ENCODE measurements around the gene SMARCB1. TPM values are rescaled to one million over a fixed set of nuclear protein-coding genes. Genes with fewer than 3 reads are reported as not detected.

The SMARCB1 gene
- total and polyA plus RNA-seq, 4 donors: 24.2 to 53.5 (median 40.0) TPM

DNA sequence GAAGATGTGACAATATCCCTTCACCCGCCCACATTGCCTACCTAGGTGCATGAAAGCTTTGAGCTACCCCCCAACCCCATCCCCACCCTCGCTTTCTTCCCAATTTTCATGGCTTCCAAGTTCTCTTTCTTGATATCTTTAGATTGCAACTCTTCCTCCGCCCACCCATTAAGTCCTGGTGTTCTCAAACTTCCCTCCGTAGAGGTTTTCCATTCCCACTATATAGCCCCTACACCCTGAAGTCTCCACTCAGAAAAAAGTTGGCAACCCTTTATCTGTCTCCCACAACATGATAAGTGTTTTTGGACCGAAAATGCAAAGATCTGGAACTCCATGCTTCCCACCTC lies 36.4 kb upstream of the SMARCB1 start:
- Histone ChIP-seq H3K4me3 (ENCODE audit: low read length in 2 of 2) (peak overlapping the region; percentile 42 to 81), H3K27me3 (ENCODE audit: control insufficient read depth in 1 of 2, insufficient read depth in 2 of 2, low read length in 1 of 2) (no peaks in the 10 kb centered on the region), H3K36me3 (ENCODE audit: control insufficient read depth in 1 of 2, insufficient read depth in 2 of 2, low read length in 1 of 2) (no peaks in the 10 kb centered on the region), H3K9me3 (ENCODE audit: control insufficient read depth, low read length) (no peaks in the 10 kb centered on the region), H3K27ac (ENCODE audit: low read depth in 1 of 2, low read length in 2 of 2) (peak overlapping the region; percentile 48 to 53), H3K4me1 (ENCODE audit: control insufficient read depth in 1 of 2, insufficient read depth in 2 of 2, low read length in 2 of 2) (no peaks in the 10 kb centered on the region)
- DNase-seq (no peak), ATAC-seq (ENCODE audit: low FRiP score) (no peak)
- WGBS, 2 donors: 2 to 3% methylated on average over 5 of the region's 5 CpGs
- intact Hi-C loops (cut with DNase I): loop anchor here in 1 of 2 donors (1.0 kb wide), 1 partner anchor 36 kb away; the partner anchor contains the start of gene SMARCB1

DNA sequence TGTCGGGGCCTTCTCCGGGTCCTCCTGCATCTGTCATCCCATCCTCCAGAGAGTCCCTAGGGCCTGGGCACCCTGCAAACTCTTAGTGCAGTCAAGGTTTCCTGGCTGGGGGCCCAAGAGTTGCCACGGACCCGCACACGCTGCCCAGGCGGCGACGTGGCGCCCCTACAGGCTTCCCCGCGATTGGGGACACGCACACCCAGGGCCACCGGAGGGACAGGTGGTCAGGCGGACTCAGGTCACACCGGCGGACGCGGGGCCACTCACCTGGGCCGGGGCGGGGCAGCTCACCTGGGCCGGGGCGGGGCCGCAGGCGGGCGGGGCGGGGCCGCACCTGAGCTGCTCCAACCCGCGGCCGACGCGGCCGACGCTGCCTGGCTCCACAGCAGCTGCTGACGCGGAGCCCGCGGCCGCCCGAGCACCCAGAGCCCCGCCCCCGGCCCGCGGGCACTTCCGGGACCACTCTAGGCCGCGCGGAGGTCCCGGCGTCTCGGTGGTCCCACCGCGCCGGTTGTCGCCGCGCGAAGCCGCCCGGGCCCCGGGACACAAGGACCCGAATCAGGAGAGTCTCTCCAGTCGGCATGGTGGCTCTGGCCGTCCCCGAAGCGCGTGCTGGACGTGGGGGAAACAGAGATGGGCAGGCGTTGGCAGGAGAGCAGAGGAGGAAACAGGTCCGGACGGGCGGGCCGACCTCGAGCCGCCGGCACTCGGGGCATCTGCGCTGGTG lies 35.9 kb upstream of the SMARCB1 start, which contains the start of gene ZNF70:
TSS of gene ZNF70 (minus strand) at position 399 of the 727 bp plus-strand sequence. CDS start 5,972 bp downstream, outside the sequence.
- Histone ChIP-seq H3K9me3 (ENCODE audit: control insufficient read depth, low read length) (no peaks in the 10 kb centered on the region), H3K27ac (ENCODE audit: low read depth in 1 of 2, low read length in 2 of 2) (peak within 1 kb of the TSS; percentile 53 to 88), H3K36me3 (ENCODE audit: control insufficient read depth in 1 of 2, insufficient read depth in 2 of 2, low read length in 1 of 2) (no peaks in the 10 kb centered on the region), H3K27me3 (ENCODE audit: control insufficient read depth in 1 of 2, insufficient read depth in 2 of 2, low read length in 1 of 2) (no peaks in the 10 kb centered on the region), H3K4me3 (ENCODE audit: low read length in 2 of 2) (peak within 1 kb of the TSS; percentile 42 to 81), H3K4me1 (ENCODE audit: control insufficient read depth in 1 of 2, insufficient read depth in 2 of 2, low read length in 2 of 2) (no peaks in the 10 kb centered on the region)
- peak; percentile 95 for ATAC-seq (ENCODE audit: low FRiP score)
- DNase-seq: peak; percentile 92 to 94
- WGBS, 2 donors: 0 to 1% methylated on average over 48 to 78 of the region's 78 CpGs
- intact Hi-C loops (cut with DNase I): loop anchor here in 1 of 2 donors (1.0 kb wide), 1 partner anchor 35 kb away; the partner anchor contains the start of gene SMARCB1

DNA sequence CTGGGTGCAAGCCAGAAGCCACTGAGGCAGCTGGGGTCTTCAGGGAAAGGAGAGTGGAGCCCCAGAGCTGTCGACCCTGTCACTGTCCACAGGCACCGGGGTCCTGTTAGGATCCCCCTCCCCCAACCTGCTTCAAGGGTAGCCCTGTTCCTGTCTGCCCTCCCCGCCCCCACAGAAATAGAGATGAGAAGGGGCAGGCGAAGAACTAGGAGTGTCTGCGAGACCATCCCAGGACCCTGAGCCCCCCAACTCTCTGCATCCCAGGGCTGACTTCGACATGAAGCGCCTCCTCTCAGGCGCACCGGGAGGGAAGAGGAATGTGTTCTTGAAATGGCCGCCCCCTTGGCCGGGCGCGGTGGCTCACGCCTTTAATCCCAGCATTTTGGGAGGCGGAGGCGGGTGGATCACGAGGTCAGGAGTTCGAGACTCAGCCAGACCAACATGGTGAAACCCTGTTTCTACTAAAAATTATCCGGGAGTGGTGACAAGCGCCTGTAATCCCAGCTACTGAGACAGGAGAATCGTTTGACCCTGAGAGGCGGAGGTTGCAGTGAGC lies 35.2 kb upstream of the SMARCB1 start:
- WGBS, 2 donors: 18 to 23% methylated on average over 22 of the region's 22 CpGs
- H3K4me3 ChIP-seq (ENCODE audit: low read length in 2 of 2): peak overlapping the region; percentile 39 to 81
- no peaks in the 10 kb centered on the region for H3K4me1 ChIP-seq (ENCODE audit: control insufficient read depth in 1 of 2, insufficient read depth in 2 of 2, low read length in 2 of 2)
- H3K27me3 ChIP-seq (ENCODE audit: control insufficient read depth in 1 of 2, insufficient read depth in 2 of 2, low read length in 1 of 2): no peaks in the 10 kb centered on the region
- H3K9me3 ChIP-seq (ENCODE audit: control insufficient read depth, low read length): no peaks in the 10 kb centered on the region
- no peak for DNase-seq
- intact Hi-C loops (cut with DNase I): no loop called here
- H3K27ac ChIP-seq (ENCODE audit: low read depth in 1 of 2, low read length in 2 of 2): peak overlapping the region in 1 of 2 donors; percentile 88
- H3K36me3 ChIP-seq (ENCODE audit: control insufficient read depth in 1 of 2, insufficient read depth in 2 of 2, low read length in 1 of 2): no peaks in the 10 kb centered on the region
- peak; percentile 16 for ATAC-seq (ENCODE audit: low FRiP score)

GRCh38 chr22:23752090-23752691 lies 34.6 kb upstream of the SMARCB1 start:
- H3K27me3 ChIP-seq (ENCODE audit: control insufficient read depth in 1 of 2, insufficient read depth in 2 of 2, low read length in 1 of 2): no peaks in the 10 kb centered on the region
- DNase-seq (no peak), ATAC-seq (ENCODE audit: low FRiP score) (no peak)
- no peak overlapping the region for H3K4me3 ChIP-seq (ENCODE audit: low read length in 2 of 2)
- intact Hi-C loops (cut with DNase I): no loop called here
- H3K36me3 ChIP-seq (ENCODE audit: control insufficient read depth in 1 of 2, insufficient read depth in 2 of 2, low read length in 1 of 2): no peaks in the 10 kb centered on the region
- 93 to 94% methylated on average over 9 of the region's 9 CpGs for WGBS, 2 donors
- no peaks in the 10 kb centered on the region for H3K4me1 ChIP-seq (ENCODE audit: control insufficient read depth in 1 of 2, insufficient read depth in 2 of 2, low read length in 2 of 2)
- no peaks in the 10 kb centered on the region for H3K9me3 ChIP-seq (ENCODE audit: control insufficient read depth, low read length)
- H3K27ac ChIP-seq (ENCODE audit: low read depth in 1 of 2, low read length in 2 of 2): no peak overlapping the region

DNA sequence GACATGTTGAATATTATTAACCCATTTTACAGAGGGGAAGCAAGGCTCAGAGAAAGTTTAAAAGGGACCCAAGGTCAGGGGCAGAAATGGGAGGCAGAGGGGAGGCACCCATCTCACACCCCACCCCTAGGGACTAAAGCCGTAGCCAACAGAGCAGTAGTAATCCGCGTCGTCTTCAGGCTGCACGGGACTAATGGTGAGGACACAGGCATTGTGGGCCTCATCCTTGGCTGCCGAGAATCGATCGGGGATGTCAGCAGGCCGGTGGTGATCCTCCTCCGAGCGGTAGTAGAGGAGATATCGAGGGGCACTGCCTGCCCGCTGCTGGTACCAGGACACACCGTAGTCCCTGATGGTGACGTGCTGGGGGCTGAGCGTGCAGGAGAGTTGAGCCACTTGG lies 34.0 kb upstream of the SMARCB1 start:
- no peak for DNase-seq
- H3K36me3 ChIP-seq (ENCODE audit: control insufficient read depth in 1 of 2, insufficient read depth in 2 of 2, low read length in 1 of 2): no peaks in the 10 kb centered on the region
- WGBS, 2 donors: 94 to 96% methylated on average over 16 of the region's 16 CpGs

DNA sequence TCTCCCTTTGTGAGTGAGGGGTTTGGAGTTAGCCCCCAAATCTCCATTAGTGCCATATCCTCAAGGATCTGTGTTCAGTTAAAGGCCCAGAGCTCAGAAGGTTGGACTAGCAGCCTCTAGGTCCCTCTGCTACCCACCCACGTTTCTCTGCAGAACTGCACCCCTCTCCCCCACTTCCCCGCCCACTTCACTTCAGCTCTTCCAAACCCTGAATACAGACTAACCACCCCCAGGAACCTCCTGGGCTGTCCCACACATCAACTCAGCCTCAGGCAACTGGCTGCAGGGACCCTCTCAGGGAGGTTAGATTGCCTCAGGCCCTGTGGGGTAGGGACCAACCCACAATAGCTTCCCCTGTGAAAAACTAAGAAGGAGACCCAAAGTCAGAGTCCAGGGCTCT lies 33.4 kb upstream of the SMARCB1 start:
- H3K9me3 ChIP-seq (ENCODE audit: control insufficient read depth, low read length): no peaks in the 10 kb centered on the region
- H3K27me3 ChIP-seq (ENCODE audit: control insufficient read depth in 1 of 2, insufficient read depth in 2 of 2, low read length in 1 of 2): no peaks in the 10 kb centered on the region
- no peaks in the 10 kb centered on the region for H3K4me1 ChIP-seq (ENCODE audit: control insufficient read depth in 1 of 2, insufficient read depth in 2 of 2, low read length in 2 of 2)
- DNase-seq (no peak), ATAC-seq (ENCODE audit: low FRiP score) (no peak)
- H3K27ac ChIP-seq (ENCODE audit: low read depth in 1 of 2, low read length in 2 of 2): no peak overlapping the region
- 75 to 79% methylated on average over 2 of the region's 2 CpGs for WGBS, 2 donors
- intact Hi-C loops (cut with DNase I): no loop called here
- no peak overlapping the region for H3K4me3 ChIP-seq (ENCODE audit: low read length in 2 of 2)
- no peaks in the 10 kb centered on the region for H3K36me3 ChIP-seq (ENCODE audit: control insufficient read depth in 1 of 2, insufficient read depth in 2 of 2, low read length in 1 of 2)

More for the DNA sequence above, 34.0 kb upstream of the SMARCB1 start:
- Histone ChIP-seq H3K27me3 (ENCODE audit: control insufficient read depth in 1 of 2, insufficient read depth in 2 of 2, low read length in 1 of 2) (no peaks in the 10 kb centered on the region), H3K4me3 (ENCODE audit: low read length in 2 of 2) (no peak overlapping the region), H3K27ac (ENCODE audit: low read depth in 1 of 2, low read length in 2 of 2) (no peak overlapping the region), H3K9me3 (ENCODE audit: control insufficient read depth, low read length) (no peaks in the 10 kb centered on the region), H3K4me1 (ENCODE audit: control insufficient read depth in 1 of 2, insufficient read depth in 2 of 2, low read length in 2 of 2) (no peaks in the 10 kb centered on the region)
- intact Hi-C loops (cut with DNase I): no loop called here
- ATAC-seq (ENCODE audit: low FRiP score): no peak

DNA sequence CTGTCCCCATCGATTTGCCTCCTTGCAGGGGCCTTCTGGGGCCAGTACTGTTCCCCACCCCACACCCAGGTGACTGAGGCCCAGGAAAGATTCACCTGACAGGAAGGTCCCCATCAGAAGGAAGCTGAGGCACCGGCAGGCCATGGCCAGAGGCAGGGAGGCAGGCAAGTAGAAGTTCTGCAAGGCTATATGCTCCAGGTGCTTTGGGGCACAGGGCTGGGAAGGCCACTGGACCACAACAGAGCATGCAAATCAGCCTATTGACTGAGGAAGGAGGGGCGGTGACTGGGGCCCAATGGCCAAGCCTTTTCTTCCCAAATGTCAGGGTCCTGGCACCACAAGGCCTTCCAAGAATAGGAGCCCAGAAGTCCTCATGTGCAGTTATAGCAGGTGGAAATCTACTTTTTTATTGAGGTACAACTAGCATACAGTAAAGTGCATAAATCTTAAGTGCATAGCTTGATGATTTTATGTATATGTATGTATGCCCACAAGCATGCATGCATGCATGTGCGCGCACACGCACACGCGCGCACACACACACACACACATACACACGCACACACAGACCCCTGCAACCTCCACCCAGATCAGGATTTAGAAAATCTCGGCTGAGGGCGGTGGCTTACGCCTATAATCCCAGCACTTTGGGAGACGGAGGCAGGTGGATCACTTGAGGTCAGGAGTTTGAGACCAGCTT lies 32.4 kb upstream of the SMARCB1 start, which contains the start of gene VPREB3:
TSS of gene VPREB3 (minus strand) at position 206 of the 700 bp plus-strand sequence. CDS start at position 144, 62 bp downstream.
- DNase-seq (no peak), ATAC-seq (ENCODE audit: low FRiP score) (no peak)
- Histone ChIP-seq H3K36me3 (ENCODE audit: control insufficient read depth in 1 of 2, insufficient read depth in 2 of 2, low read length in 1 of 2) (no peaks in the 10 kb centered on the region), H3K4me1 (ENCODE audit: control insufficient read depth in 1 of 2, insufficient read depth in 2 of 2, low read length in 2 of 2) (no peaks in the 10 kb centered on the region), H3K9me3 (ENCODE audit: control insufficient read depth, low read length) (no peaks in the 10 kb centered on the region), H3K27me3 (ENCODE audit: control insufficient read depth in 1 of 2, insufficient read depth in 2 of 2, low read length in 1 of 2) (no peaks in the 10 kb centered on the region), H3K27ac (ENCODE audit: low read depth in 1 of 2, low read length in 2 of 2) (no peak within 1 kb of the TSS), H3K4me3 (ENCODE audit: low read length in 2 of 2) (no peak within 1 kb of the TSS)
- intact Hi-C loops (cut with DNase I): no loop called here
- WGBS, 2 donors: 86 to 87% methylated on average over 14 of the region's 14 CpGs

- Histone ChIP-seq H3K36me3 (ENCODE audit: control insufficient read depth in 1 of 2, insufficient read depth in 2 of 2, low read length in 1 of 2) (no peaks in the 10 kb centered on the region), H3K4me1 (ENCODE audit: control insufficient read depth in 1 of 2, insufficient read depth in 2 of 2, low read length in 2 of 2) (no peaks in the 10 kb centered on the region), H3K27me3 (ENCODE audit: control insufficient read depth in 1 of 2, insufficient read depth in 2 of 2, low read length in 1 of 2) (no peaks in the 10 kb centered on the region), H3K27ac (ENCODE audit: low read depth in 1 of 2, low read length in 2 of 2) (no peak overlapping the region), H3K9me3 (ENCODE audit: control insufficient read depth, low read length) (no peaks in the 10 kb centered on the region), H3K4me3 (ENCODE audit: low read length in 2 of 2) (no peak overlapping the region)
- 78 to 79% methylated on average over 6 of the region's 6 CpGs for WGBS, 2 donors
- intact Hi-C loops (cut with DNase I): no loop called here
- DNase-seq (no peak), ATAC-seq (ENCODE audit: low FRiP score) (no peak)
Observed at GRCh38 chr22:23754980-23755636, 31.7 kb upstream of the SMARCB1 start.

Data from aorta (tissue), 5 donors.